ENCODE results near the gene SORCS2. TPM values are rescaled to one million over a fixed set of nuclear protein-coding genes. Genes with fewer than 3 reads are reported as not detected.

SORCS2 gene
- total and polyA plus RNA-seq, 2 of the 8 experiments (the other 6 are each of a cell fraction or from before 2014, with no cell fraction given), result 0.36 to 1.8 TPM

- TF ChIP-seq ATF2 (IDR thresholded peaks at IDR 0.05; ENCODE audit: low read length) (no peak), SIX5 (IDR thresholded peaks at IDR 0.05; ENCODE audit: low read depth, low read length) (no peak), TAF1 (IDR thresholded peaks at IDR 0.05; ENCODE audit: low read depth, low read length) (no peak)
Observed at GRCh38 chr4:7773401-7774180, 581.3 kb downstream of the SORCS2 start (continued).
